ENCODE data around the gene ESD.
"Not testable (repeated sequence)": the region's sequence is repeated elsewhere in the genome, so short reads cannot be mapped to it uniquely, and the experiment has no call there.

ESD gene, protein sequence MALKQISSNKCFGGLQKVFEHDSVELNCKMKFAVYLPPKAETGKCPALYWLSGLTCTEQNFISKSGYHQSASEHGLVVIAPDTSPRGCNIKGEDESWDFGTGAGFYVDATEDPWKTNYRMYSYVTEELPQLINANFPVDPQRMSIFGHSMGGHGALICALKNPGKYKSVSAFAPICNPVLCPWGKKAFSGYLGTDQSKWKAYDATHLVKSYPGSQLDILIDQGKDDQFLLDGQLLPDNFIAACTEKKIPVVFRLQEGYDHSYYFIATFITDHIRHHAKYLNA

DNA sequence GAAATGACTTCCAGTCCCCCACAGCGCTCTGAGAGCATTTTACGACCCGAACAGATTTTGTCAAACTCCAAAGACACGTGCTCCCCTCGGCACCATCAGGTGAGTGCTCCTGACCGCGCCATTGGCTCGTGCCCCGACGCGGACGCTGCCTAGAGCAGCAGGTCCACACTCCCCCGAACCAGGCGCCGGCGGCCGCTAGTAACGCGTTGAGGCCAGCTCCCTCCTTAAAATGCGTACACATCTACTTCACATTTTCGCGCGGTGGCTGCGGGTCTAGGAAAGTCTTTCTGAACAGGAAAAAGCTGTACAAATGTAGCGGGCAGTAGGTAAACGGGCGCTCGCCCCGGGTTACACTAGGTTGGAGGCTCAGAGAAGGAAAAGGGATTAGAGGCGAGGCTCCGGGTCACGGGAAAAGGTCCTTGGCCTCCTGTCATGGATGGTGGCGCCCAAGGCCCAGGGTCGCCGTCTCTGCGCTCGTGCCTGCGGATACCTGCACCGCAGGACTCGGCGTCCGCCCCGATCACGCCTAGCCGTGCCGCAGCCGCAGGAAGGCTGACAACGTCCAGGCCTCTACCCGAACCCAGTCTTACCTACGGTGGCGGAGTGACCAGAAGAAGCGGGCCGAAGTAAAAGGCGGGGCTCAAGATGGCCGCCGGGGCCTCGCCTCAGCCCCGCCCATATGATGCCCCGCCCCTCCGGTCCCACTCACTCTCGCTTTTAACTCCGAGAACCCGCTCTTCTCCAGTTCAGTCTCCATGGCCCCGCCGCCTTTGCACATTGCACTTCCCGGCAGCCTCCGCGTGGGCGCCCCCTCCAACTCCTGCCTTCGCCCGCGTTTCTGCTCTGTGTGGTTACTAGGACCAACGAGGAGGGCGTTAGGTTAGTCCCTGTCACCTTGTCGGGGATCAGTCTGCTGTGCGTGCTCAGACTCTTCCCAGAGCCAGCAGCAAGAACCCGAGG is at the start of gene ESD:
ESD (minus strand) TSS at position 647 of the 960 bp plus-strand sequence. CDS start 5,748 bp downstream, outside the sequence.
- DNase-seq (ENCODE audit: low spot score): peak; percentile 71

DNA sequence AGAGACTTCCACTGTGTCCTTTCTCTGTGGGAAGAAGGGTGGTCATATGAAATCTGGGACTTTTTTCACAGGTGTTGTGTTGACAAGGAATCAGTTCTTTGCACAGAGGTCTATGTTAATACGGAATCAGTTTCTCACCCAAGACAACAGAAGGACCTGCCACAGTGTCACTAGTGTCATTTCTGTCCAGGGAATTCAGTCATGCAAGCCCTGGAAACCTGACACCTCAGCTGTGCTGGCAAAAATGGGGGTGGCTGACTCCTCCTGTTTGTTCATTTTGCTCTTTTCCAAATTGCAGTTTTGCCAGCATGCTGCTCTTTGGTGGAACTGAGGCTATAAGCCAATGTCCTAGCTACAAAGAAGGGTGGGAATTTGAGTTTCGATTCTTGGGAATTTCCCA is 49.8 kb upstream of the ESD start:
- no peak for DNase-seq (ENCODE audit: low spot score)

DNA sequence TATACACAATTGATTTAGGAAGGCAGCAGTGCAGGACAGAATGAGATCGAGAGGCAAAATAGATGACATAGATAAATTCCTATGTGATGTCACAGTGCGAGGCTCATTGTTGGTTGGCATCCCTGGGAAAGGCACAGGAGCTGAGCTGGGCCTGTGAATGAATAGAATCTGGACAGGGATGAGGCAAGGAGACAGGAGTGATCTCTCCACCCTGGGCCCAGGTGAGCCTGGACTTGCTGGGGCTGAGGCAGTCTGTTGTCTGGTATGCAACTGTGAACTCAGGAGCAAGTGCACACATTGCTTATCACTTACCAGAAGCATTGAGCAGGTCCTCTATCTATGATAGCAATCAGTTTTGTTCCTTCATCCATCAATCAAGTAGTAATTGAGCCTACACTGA is 48.2 kb upstream of the ESD start:
- DNase-seq (ENCODE audit: low spot score): no peak

DNA sequence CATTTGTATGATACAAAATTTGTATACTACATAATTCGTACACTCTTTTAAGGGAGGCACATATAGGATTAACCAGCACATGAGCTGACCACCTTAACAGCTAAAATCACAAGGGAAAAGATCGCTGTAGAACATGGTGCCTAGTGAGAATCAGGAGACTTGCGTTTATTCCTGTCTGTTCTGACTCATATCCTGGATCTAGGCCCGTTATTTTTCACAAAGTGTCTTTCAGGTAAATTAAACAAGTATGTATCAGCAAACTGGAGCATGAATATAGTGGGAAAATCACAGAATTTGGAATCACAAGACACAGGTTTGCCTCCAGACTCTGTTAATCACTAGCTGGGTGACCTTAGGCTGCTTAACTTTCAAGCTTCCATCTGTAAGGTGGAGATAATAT is 47.5 kb upstream of the ESD start:
- no peak for DNase-seq (ENCODE audit: low spot score)

DNA sequence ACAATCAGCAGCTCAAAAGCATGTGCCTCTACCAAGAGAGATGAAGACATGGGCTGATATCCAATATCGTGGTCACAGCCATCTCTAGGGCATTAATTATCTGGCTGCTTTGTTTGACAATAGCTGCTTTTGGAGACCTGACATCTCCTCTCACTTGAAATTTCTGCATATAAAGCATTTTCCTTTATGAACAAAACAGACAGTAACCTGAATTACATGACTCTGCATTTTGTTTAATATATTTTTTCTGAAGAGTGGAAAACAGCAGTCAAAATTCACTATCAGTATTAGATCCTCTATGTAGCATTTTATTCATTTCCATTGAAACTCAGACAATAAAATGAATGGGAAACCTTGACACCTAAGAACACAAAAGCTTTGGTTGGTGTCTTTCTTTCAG is 42.4 kb upstream of the ESD start:
- DNase-seq (ENCODE audit: low spot score): no peak

DNA sequence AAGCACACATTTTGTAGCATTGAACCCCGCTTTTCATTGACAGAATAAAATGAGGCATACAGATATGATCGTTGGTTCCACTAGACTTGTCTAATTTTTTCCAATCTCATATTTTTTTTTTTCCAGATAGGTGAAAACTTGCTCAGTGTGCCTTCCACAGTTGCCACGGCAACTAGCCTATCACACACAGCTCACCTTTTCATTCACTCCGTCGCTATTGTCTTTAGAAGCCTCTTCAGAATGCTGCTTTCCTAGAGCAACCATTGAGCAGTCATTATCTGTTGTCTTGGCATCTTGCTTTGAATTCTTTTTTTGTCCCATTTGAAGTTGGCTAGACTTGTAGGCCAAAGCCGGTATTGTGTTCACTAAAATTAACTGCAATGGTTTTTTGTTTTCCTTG is 37.7 kb upstream of the ESD start:
- no peak for DNase-seq (ENCODE audit: low spot score)

DNA sequence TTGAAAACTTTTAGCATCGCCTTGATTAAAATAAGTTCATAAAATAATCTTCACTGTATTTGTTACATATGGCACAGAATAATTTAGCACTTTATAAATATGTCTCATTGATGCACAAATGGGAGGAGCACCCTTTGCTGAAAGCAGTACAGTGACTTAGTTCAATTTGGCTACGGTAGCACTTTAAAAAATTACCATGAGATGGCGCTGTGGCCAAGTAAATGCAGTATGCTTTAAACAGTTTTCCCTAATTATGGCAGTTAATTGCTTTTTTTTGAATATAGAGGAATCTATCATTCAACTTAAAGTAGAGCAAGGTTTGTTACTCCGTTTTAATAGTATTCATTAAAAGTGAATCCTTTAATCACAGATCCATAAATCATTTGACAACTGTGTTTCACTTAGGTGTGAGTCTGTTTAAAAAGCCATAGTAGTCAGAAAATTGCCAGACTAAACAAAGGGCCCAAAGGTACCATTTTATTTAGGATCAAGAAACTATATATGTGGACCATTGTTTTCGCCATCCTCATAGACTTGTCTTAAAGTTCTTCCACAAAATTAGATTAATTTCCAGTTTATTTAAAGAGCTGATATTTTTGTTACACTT is 34.7 kb upstream of the ESD start:
- no peak for DNase-seq (ENCODE audit: low spot score)

DNA sequence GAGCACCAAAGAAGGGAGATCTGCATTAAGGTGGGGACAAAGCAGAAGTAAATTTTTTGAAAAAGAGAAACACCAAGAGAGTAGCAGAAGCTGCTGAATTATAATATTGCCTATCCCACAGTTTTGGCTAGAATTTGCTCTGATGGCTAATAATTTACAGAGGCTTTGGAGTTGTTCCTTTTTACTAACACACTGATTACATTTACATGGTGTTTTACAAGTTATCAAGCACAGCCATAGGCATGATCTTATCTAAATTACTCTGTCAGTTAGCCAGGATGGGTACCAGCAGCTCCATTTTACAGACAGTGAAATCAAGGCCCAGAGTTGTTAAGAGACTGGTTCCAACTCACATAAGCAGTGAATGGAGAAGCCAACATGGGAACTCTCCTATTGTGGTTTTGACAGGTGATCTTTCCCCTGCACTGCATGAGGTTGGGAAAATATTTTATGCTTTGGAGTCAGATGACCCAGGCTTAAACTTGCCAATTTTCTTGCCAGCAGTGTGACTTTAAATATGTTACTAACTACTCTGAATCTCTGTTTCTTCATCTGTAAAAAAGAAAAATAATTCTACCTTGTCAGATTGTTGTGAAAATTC is 33.5 kb upstream of the ESD start:
- no peak for DNase-seq (ENCODE audit: low spot score)

DNA sequence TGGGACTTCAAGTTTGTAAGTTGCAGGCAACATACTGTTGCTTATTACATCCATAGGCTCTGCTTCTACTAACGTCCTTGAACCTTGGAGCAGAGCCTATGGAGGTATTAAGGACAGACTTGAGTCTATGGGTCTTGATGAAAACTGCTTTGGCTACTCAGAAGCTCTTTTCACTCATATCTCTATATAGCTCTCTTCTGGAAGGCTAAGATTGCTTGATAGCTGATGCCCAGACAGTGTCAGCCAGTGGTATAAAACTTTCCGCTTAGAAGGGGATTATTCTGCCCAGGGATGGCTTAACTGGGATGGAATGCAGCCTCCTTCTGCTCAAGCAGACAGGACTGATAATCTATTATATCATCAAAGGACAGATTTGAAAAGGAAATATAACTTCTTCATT is 25.6 kb upstream of the ESD start:
- no peak for DNase-seq (ENCODE audit: low spot score)

DNA sequence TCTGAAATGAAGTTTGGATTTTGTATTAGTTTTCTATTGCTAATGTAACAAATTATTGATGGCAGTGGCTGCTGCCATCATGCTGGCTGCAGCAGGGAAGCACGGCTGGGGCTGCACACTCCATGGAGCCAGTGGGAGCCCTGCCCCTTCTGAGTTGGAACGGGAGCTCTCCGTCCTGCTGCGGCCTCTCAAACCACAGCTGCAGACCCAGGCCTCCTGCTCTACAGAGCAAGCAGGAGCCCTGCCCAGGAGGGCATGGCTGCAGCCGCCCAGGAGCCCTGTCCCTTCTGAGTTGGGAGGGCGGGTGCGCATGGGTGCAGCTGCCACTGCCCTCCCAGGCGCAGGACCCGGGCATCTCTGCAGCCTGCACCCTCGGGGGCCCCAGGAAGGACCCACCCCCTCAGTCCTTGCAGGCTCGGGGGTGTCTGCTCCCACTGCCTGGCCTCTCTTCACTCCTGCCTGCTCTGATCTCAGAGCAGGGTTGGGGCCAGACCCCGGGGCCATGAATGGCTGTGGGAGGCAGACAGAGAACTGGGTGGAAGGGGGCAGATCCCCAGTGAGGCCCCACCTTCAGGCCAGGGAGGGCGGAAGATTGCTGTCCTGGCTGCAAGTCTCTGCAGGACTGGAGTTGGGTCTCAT is 21.0 kb upstream of the ESD start:
- DNase-seq (ENCODE audit: low spot score): no peak

DNA sequence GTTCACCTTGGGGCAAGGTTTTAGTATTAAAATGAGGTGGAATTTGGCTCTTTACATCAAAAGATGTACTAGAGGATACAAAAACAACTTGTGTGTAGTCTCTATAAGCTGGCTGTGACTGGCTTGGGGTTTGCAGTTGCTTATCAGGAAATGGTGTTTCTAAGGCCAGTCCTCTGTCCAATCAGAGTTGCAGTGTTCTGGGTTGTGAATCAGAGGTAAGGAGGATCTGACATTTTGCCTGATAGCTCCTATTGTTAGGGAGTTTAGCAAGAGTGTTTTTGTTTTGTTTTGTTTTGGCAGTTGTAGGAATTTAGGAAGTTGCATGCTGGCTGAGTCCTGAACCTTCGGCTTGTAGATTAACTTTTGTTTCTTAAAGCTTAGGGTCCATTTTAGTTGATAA is 20.1 kb upstream of the ESD start:
- no peak for DNase-seq (ENCODE audit: low spot score)

DNA sequence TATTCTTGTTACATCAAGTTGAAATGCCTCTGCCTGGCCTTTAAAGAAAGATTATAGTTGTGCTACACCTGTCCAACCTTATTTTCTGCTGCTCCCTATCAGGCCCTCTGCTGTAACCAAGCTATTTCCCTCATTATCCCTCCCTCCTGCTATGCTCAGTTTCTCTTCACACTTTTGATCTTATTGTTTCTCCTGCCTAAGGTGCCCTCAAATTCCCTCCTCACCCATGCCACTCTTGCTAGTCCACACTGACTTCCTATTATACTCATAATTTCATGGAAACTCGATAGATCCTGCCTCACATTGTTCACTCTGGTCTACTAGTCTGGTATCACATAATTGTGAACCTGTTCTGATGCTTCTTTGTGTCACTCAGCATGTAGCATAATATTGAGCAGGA is 19.4 kb upstream of the ESD start:
- no peak for DNase-seq (ENCODE audit: low spot score)

DNA sequence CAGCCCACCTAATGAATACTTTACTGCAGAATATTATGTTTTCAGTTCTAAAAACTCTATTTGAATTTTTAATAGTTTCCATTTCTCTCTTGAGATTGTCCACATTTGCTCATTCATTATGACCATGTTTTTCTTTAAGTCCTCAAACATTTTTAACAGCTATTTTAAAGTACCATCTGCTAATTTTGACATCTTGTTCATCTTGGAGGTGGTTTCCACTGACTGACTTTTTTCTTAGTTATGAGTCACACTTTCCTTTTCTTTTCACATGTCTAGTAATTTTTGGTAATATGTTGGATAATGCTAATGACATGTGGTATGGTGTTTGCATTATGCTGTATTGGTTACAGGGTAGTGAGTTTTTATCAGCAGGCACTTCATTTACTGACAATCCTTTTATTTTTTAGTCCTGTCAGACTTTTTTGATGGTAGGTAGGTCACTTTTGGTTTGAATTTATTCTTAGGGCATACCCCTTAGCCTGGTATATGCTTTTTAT is 15.4 kb upstream of the ESD start:
- DNase-seq (ENCODE audit: low spot score): no peak

DNA sequence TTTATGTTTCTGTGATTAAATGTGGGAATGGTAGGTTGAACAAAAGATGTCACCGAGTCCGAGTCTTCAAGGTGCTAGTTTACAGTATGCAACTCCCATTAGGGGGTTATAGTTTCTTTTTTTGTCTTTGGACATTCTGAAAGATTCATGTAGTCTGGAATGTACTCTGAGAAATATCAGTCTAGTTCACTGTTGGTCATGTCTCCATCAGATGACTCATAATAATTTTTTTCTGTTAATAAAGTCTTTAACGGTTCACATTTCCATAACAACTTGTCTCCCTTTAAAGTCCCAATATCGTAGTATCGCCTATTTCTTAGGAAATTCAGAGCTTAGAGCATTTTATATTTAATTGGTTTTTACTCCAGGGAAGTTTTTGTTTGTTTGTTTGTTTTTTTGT is 13.5 kb upstream of the ESD start:
- DNase-seq (ENCODE audit: low spot score): no peak

DNA sequence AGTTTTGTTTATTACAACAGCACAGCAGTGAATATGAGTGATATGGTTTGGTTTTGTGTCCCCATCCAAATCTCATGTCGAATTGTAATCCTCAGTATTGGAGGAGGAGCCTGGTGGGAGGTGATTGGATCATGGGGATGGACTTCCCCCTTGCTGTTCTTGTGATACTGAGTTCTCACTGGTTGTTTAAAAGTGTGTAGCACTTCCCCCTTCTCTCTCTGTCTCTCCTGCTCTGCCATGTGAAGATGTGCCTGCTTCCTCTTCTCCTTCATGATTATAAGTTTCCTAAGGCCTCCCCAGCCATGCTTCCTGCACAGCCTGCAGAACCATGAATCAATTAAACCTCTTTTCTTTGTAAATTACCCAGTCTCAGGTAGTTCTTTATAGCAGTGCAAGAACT is 8.0 kb upstream of the ESD start:
- not testable (repeated sequence) for DNase-seq (ENCODE audit: low spot score)

DNA sequence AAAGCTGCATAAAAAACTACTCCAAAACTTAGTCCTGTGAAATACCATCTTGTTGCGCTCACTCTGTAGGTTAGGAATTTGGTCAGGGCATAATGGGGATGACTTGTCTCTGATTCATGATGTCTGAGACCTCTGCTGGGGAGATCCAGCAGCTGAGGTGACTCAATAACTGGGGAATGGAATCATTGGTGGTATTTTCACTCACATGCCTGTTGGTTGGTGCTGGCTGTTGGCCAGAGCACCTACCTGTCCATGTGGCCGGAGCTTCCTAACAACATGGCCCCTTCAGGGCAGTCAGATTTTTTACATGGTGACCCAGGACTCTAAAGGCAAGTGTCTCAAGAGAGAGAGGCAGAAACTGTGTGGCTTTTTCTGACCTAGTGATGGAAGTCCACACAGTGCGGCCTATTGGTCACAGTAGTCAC is 7.4 kb upstream of the ESD start:
- no peak for DNase-seq (ENCODE audit: low spot score)

DNA sequence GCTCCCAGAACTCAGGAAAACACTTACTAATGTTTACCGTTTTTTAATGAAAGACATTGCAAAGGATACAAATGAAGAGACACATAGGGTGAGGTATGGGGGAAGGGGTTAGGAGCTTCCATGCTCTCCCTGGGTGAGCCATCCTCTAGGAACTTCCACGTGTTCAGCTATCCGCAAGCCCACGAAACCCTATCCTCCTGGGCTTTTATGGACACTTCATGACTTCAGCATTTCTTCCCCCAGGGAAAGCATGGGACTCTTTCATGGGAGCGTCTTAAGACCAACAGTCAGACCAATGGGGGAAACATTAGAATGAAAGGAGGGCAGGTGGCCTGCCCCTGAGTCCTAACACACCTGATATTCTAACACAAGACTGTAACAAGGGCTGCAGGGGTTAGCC is 6.6 kb upstream of the ESD start:
- DNase-seq (ENCODE audit: low spot score): no peak

DNA sequence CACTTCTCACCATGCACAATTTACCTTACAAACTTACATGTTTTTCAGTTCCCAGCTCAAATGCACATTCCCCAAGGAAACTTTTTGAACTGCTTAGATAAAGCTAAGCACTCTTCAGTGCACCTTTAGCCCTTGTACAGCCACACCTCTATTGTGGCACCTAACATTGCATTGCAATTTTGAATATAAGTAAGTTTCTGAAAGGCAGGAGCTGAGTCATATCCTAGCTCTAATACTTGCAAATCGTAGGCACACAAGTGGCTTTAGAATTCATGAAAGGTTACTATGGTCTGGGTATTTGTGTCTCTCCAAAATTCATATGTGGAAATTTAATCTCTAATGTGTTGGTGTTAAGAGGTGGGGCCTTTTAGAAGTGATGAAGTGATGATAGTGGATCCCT is 4.9 kb upstream of the ESD start:
- no peak for DNase-seq (ENCODE audit: low spot score)

DNA sequence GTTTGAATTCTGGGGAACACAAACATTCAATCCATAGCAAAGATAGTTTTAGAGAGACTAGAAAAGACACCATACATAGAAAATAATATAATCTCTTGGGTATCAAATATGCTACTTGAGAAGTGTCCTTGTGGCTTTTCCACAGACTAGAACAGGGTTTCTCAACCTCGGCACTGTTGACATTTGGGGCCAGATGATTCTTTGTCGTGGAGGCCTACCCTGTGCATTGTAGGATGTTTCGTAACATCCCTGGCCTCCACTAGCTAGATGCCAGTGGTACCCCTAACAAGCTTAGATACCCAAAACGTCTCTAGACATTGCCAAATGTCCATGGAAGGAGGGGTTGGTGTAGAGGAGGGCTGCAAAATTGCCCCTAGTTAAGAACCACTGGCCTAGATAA is 2.2 kb upstream of the ESD start:
- DNase-seq (ENCODE audit: low spot score): no peak

DNA sequence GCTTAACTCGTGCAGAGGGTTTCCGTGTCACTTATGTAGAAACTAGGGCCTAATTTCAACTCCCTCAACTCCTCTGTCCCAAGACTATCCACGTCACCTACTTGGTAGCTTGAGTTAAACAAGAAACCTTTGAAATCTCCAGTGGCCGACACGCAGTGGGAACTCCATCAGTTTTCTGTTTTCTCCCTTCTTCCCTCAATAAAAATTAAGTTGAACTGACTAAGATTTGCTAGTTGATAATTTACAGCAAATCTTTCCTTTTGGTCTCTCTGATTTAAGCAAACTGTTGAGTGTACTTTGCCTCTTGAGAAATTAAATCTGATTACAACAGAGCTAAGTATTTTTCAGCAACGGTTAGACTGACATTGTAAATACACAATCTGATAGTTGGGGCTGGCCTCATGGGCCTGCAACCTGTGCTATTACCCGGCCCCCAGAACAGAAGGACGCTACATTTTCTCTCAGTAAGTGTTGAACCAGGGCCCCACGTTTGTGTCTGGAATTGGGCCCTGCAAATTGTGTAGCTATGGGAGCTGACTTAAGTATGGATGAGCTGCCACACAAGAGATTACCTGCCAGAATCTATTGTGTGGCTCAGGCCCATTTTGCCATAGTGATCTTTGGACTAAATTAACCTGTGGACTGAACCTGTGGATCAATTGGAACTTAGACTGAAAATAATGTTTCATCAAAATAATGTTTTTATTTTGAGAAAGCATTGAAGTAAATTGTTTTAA is 708 bp upstream of the ESD start:
- DNase-seq (ENCODE audit: low spot score): no peak

DNA sequence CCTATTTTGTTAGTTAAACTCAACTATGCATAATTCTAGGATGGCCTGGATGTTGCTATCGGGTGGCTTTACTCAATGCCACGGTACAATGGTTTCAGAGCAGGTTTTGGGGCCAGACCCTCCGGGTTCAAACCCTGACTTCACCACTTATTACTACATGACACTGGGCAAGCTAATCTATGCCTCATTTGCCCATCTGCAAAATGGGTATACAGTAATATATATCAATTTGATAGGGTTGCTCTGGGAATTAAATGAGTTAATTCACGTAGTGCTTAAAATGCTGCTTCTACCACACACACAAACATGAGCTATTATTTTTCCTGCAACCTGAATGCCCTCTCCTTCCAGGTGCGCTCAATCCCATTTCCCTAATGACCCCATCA is 839 bp downstream of the ESD start:
- DNase-seq (ENCODE audit: low spot score): no peak
